RWPE2 (cell line): Measurements from ENCODE around the gene GPR26.

Experiments
- ATAC-seq: fragments of 200-7000 bp; cut with Tn5 transposase; 3 replicates; pipeline ENCODE4 v1.9.1; 2021; ENCODE audit warnings: low read depth
- DNase-seq: peaks from one replicate; pipeline ENCODE4 v3.0.0-alpha.2; 2020; ENCODE audit warnings: low spot score
- H3K27ac ChIP-seq: fragments of 450-650 bp; 2 replicates; pipeline ENCODE4 v1.5.1; 2017; ENCODE audit warnings: mild to moderate bottlenecking; ENCODE audit not compliant: poor library complexity, severe bottlenecking
- H3K27me3 ChIP-seq: fragments of 250-450 bp; sonication (Bioruptor Pico); 2 replicates; pipeline ENCODE4 v1.5.1; 2021; ENCODE audit warnings: mild to moderate bottlenecking, moderate library complexity; ENCODE audit not compliant: insufficient read depth, poor library complexity, severe bottlenecking
- H3K36me3 ChIP-seq: fragments of 250-450 bp; sonication (Bioruptor Pico); 2 replicates; pipeline ENCODE4 v1.5.1; 2020; ENCODE audit warnings: low read depth, mild to moderate bottlenecking, moderate library complexity
- H3K4me1 ChIP-seq: fragments of 250-450 bp; sonication (Bioruptor Pico); 2 replicates; pipeline ENCODE4 v1.5.1; 2021; ENCODE audit warnings: mild to moderate bottlenecking, moderate library complexity; ENCODE audit not compliant: insufficient read depth, poor library complexity, severe bottlenecking
- H3K4me3 ChIP-seq: fragments of 250-450 bp; sonication (Bioruptor Pico); 2 replicates; pipeline ENCODE4 v1.5.1; 2021; ENCODE audit warnings: mild to moderate bottlenecking, moderate library complexity; ENCODE audit not compliant: severe bottlenecking
- H3K9me3 ChIP-seq: fragments of 250-450 bp; sonication (Bioruptor Pico); 2 replicates; pipeline ENCODE4 v1.5.1; 2021; ENCODE audit warnings: mild to moderate bottlenecking, moderate library complexity; ENCODE audit not compliant: severe bottlenecking
- TF ChIP-seq, protein P1 (sequence below): fragments of 450-650 bp; IDR thresholded peaks from one replicate; pipeline ENCODE4 v1.5.1; 2017; ENCODE audit warnings: mild to moderate bottlenecking, moderate library complexity; ENCODE audit not compliant: poor library complexity, severe bottlenecking

Gene GPR26

GRCh38 chr10:123685260-123685659 lies 19.1 kb downstream of the GPR26 start:
- Histone ChIP-seq H3K9me3 (no peaks in the 10 kb centered on the region), H3K36me3 (no peaks in the 10 kb centered on the region), H3K27ac (no peak overlapping the region), H3K27me3 (peaks cover 12% of the 10 kb centered on the region), H3K4me3 (no peak overlapping the region), H3K4me1 (no peaks in the 10 kb centered on the region)
- TF ChIP-seq, protein P1, sequence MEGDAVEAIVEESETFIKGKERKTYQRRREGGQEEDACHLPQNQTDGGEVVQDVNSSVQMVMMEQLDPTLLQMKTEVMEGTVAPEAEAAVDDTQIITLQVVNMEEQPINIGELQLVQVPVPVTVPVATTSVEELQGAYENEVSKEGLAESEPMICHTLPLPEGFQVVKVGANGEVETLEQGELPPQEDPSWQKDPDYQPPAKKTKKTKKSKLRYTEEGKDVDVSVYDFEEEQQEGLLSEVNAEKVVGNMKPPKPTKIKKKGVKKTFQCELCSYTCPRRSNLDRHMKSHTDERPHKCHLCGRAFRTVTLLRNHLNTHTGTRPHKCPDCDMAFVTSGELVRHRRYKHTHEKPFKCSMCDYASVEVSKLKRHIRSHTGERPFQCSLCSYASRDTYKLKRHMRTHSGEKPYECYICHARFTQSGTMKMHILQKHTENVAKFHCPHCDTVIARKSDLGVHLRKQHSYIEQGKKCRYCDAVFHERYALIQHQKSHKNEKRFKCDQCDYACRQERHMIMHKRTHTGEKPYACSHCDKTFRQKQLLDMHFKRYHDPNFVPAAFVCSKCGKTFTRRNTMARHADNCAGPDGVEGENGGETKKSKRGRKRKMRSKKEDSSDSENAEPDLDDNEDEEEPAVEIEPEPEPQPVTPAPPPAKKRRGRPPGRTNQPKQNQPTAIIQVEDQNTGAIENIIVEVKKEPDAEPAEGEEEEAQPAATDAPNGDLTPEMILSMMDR = no peak
- no peak for ATAC-seq
- DNase-seq = no peak

GRCh38 chr10:123687758-123688157 lies 21.6 kb downstream of the GPR26 start:
- TF ChIP-seq, protein P1 = no peak
- ATAC-seq = no peak

DNA sequence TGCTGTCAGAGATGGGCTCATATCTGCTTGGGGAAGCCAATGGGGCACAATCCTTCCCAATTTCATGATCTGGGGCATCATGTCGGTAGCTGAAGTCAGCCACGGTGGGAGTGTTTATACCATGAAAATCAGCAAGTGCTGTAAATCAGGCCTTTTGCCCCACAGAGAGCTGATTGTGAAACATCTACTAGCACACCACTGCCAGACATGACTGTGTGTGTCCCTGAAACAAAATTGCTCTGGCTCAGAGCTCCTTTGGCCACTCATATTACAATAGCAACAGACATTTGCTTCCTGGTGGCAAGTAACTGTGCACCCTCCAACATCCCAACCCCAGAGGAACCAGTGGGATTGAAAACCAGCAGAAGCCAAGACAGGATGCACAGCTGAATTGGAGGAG lies 23.7 kb downstream of the GPR26 start:
- H3K4me3 ChIP-seq = no peak overlapping the region
- ATAC-seq = no peak
- TF ChIP-seq, protein P1 = no peak
- DNase-seq = no peak
- H3K9me3 ChIP-seq = no peaks in the 10 kb centered on the region
- peaks cover 19% of the 10 kb centered on the region for H3K27me3 ChIP-seq
- no peaks in the 10 kb centered on the region for H3K4me1 ChIP-seq
- no peak overlapping the region for H3K27ac ChIP-seq
- no peaks in the 10 kb centered on the region for H3K36me3 ChIP-seq

More at GRCh38 chr10:123687758-123688157, 21.6 kb downstream of the GPR26 start:
- Histone ChIP-seq H3K9me3 (no peaks in the 10 kb centered on the region), H3K36me3 (no peaks in the 10 kb centered on the region), H3K27ac (no peak overlapping the region), H3K27me3 (peaks cover 12% of the 10 kb centered on the region), H3K4me1 (no peaks in the 10 kb centered on the region), H3K4me3 (no peak overlapping the region)
- DNase-seq = no peak

DNA sequence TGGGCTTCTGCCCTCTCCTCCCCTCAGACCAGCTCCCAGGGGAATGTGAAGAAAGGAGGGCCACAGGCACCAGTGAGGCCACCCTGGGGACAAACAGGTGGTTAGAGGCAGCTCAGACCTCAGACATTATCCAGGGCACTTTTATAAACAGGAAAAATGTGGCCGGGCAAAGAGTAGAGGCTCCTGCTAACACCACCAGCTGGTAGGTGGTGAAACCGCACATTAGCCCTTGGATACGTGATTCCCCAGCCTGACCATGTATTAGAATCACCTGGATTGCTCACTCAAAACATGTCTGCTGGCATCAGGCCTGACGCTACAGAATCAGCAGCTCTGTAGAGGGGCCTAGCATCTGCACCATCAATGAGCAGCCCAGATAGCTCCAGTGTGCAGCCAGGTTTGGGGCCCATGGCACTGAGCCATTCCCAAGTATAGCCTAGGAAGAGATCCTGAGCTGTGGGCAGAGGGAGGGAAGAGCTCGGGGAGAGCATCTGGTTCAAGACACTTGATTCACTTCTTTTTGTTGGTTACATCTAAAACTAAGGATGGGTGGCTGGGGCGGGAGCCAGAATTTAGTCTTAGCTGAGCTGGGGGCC lies 37.1 kb downstream of the GPR26 start:
- peaks cover 12% of the 10 kb centered on the region for H3K27me3 ChIP-seq
- TF ChIP-seq, protein P1 = no peak

DNA sequence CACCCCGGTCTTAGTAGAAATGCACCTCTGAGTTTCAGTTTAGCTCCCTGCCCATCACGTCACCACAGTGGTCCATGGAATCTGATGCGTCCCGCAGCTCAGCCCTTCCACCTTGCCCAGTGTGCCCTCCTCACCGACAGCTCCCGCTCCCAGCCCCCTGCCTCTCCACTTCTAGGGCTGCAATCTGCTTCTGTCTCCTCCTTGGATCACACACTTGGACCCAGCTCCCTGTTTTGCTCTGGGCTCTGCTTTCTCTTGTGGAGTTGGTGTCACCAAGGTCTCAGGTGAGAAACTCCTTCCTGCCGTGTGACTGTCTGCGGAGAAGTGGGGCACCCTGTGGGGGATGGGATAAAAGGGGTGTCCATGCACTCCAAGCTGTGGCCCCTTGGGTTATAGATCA lies 37.9 kb downstream of the GPR26 start:
- ATAC-seq (no peak), DNase-seq (no peak)
- no peaks in the 10 kb centered on the region for H3K4me1 ChIP-seq
- H3K27ac ChIP-seq = no peak overlapping the region
- TF ChIP-seq, protein P1 = no peak
- no peaks in the 10 kb centered on the region for H3K36me3 ChIP-seq
- H3K9me3 ChIP-seq = no peaks in the 10 kb centered on the region
- H3K27me3 ChIP-seq = peaks cover 12% of the 10 kb centered on the region
- no peak overlapping the region for H3K4me3 ChIP-seq

More for the DNA sequence above, 37.1 kb downstream of the GPR26 start:
- no peak for ATAC-seq
- DNase-seq = no peak
- H3K27ac ChIP-seq = no peak overlapping the region
- no peaks in the 10 kb centered on the region for H3K4me1 ChIP-seq
- no peaks in the 10 kb centered on the region for H3K9me3 ChIP-seq
- no peak overlapping the region for H3K4me3 ChIP-seq
- no peaks in the 10 kb centered on the region for H3K36me3 ChIP-seq
